H9 (cell line): ENCODE results near the gene PRKACB. TPM values are rescaled to one million over a fixed set of nuclear protein-coding genes. Genes with fewer than 3 reads are reported as not detected.

Source experiments
- DNase-seq: peaks from one replicate; pipeline ENCODE4 v3.0.0-alpha.2; 2017
- H2AFZ ChIP-seq: one replicate; pipeline ENCODE4 v1.6.1; 2013; ENCODE audit warnings: mild to moderate bottlenecking, low read length, control low read depth, moderate library complexity
- H2AK5ac ChIP-seq: 2 replicates; pipeline ENCODE4 v1.6.1; 2013; ENCODE audit warnings: low read length, control low read depth, mixed read lengths; ENCODE audit not compliant: insufficient read length
- H2BK120ac ChIP-seq: one replicate; pipeline ENCODE4 v1.6.1; 2013; ENCODE audit warnings: low read depth, mild to moderate bottlenecking, low read length, control low read depth, inconsistent platforms; ENCODE audit not compliant: poor library complexity, severe bottlenecking
- H2BK12ac ChIP-seq: 2 replicates; pipeline ENCODE4 v1.6.1; 2013; ENCODE audit warnings: low read length, control low read depth, mixed read lengths, low read depth; ENCODE audit not compliant: insufficient read length
- H2BK15ac ChIP-seq: 2 replicates; pipeline ENCODE4 v1.6.1; 2013; ENCODE audit warnings: low read depth, low read length, control low read depth
- H2BK20ac ChIP-seq: one replicate; pipeline ENCODE4 v1.6.1; 2013; ENCODE audit warnings: low read depth, mild to moderate bottlenecking, low read length, control low read depth, inconsistent platforms; ENCODE audit not compliant: poor library complexity, severe bottlenecking
- H2BK5ac ChIP-seq: 2 replicates; pipeline ENCODE4 v1.6.1; 2013; ENCODE audit warnings: low read length, control low read depth, mixed read lengths; ENCODE audit not compliant: insufficient read length
- H3K14ac ChIP-seq: 2 replicates; pipeline ENCODE4 v1.6.1; 2013; ENCODE audit warnings: low read length, control low read depth; ENCODE audit not compliant: insufficient read depth
- H3K18ac ChIP-seq: 2 replicates; pipeline ENCODE4 v1.6.1; 2013; ENCODE audit warnings: low read depth, mild to moderate bottlenecking, mixed read lengths, low read length, control low read depth; ENCODE audit not compliant: insufficient read length
- H3K23ac ChIP-seq: 2 replicates; pipeline ENCODE4 v1.6.1; 2013; ENCODE audit warnings: low read length, control low read depth, mixed read lengths, low read depth; ENCODE audit not compliant: insufficient read length
- H3K23me2 ChIP-seq: 2 replicates; pipeline ENCODE4 v1.6.1; 2013; ENCODE audit warnings: low read depth, mild to moderate bottlenecking, mixed read lengths, low read length, control low read depth; ENCODE audit not compliant: insufficient read length, poor library complexity, severe bottlenecking
- H3K27ac ChIP-seq: 2 replicates; pipeline ENCODE4 v1.5.1; 2013; ENCODE audit warnings: low read length, control low read depth, mixed read lengths, low read depth; ENCODE audit not compliant: insufficient read length
- H3K27me3 ChIP-seq: 2 replicates; pipeline ENCODE4 v1.6.1; 2013; ENCODE audit warnings: low read length, control low read depth, inconsistent platforms; ENCODE audit not compliant: insufficient read depth
- H3K4ac ChIP-seq: 2 replicates; pipeline ENCODE4 v1.6.1; 2013; ENCODE audit warnings: low read depth, mild to moderate bottlenecking, control low read depth, inconsistent platforms, low read length, moderate library complexity
- H3K4me1 ChIP-seq: 2 replicates; pipeline ENCODE4 v1.6.1; 2013; ENCODE audit warnings: low read length, control low read depth, inconsistent platforms; ENCODE audit not compliant: insufficient read depth
- H3K4me2 ChIP-seq: 2 replicates; pipeline ENCODE4 v1.6.1; 2013; ENCODE audit warnings: low read length, control low read depth, mixed read lengths; ENCODE audit not compliant: insufficient read length, insufficient read depth
- H3K56ac ChIP-seq: 2 replicates; pipeline ENCODE4 v1.6.1; 2013; ENCODE audit warnings: low read depth, mild to moderate bottlenecking, mixed read lengths, low read length, control low read depth; ENCODE audit not compliant: insufficient read length
- H3K79me1 ChIP-seq: 2 replicates; pipeline ENCODE4 v1.6.1; 2013; ENCODE audit warnings: low read depth, mild to moderate bottlenecking, moderate library complexity, low read length, control low read depth, inconsistent platforms; ENCODE audit not compliant: insufficient read depth, poor library complexity, severe bottlenecking
- H3K79me2 ChIP-seq: 2 replicates; pipeline ENCODE4 v1.6.1; 2013; ENCODE audit warnings: low read length, control low read depth, inconsistent platforms; ENCODE audit not compliant: insufficient read depth
- H3K9ac ChIP-seq: 2 replicates; pipeline ENCODE4 v1.6.1; 2013; ENCODE audit warnings: low read length, control low read depth, mixed read lengths; ENCODE audit not compliant: insufficient read length; ENCODE audit errors: extremely low read depth
- H3K9me3 ChIP-seq: one replicate; pipeline ENCODE4 v1.6.1; 2013; ENCODE audit warnings: low read depth, low read length, inconsistent platforms; ENCODE audit not compliant: control insufficient read depth
- H3T11ph ChIP-seq: one replicate; pipeline ENCODE4 v1.6.1; 2013; ENCODE audit warnings: mild to moderate bottlenecking, low read length, control low read depth, inconsistent platforms
- H4K20me1 ChIP-seq: one replicate; pipeline ENCODE4 v1.6.1; 2013; ENCODE audit not compliant: control insufficient read depth, insufficient read length, insufficient read depth
- H4K5ac ChIP-seq: 2 replicates; pipeline ENCODE4 v1.6.1; 2013; ENCODE audit warnings: low read depth, mild to moderate bottlenecking, mixed read lengths, low read length, control low read depth; ENCODE audit not compliant: insufficient read length
- H4K8ac ChIP-seq: replicated peaks from 2 replicates; pipeline ENCODE4 v1.6.1; 2013; ENCODE audit warnings: low read length, control low read depth, mixed read lengths, low read depth; ENCODE audit not compliant: insufficient read length
- H4K91ac ChIP-seq: 2 replicates; pipeline ENCODE4 v1.6.1; 2013; ENCODE audit warnings: low read depth, mild to moderate bottlenecking, moderate library complexity, mixed read lengths, low read length, control low read depth; ENCODE audit not compliant: insufficient read length
- H3K27ac Mint-ChIP-seq, 3 experiments: 2 replicates in 2 of 3; 3 replicates in 1 of 3; pipeline ENCODE4 v1.8.0; 2020 to 2021; ENCODE audit warnings: mixed read lengths in 3 of 3, mild to moderate bottlenecking in 1 of 3, moderate library complexity in 1 of 3
- H3K27me3 Mint-ChIP-seq: 2 replicates; pipeline ENCODE4 v1.8.0; 2021; ENCODE audit warnings: low read depth, mild to moderate bottlenecking, moderate library complexity, mixed read lengths
- H3K36me3 Mint-ChIP-seq, 3 experiments: 2 replicates in 2 of 3; 3 replicates in 1 of 3; pipeline ENCODE4 v1.8.0; 2020 to 2021; ENCODE audit warnings: low read depth in 3 of 3, mixed read lengths in 3 of 3; ENCODE audit not compliant: insufficient read depth in 1 of 3
- H3K4me1 Mint-ChIP-seq, 2 experiments: 2 replicates each; pipeline ENCODE4 v1.8.0; 2020; ENCODE audit warnings: mixed read lengths in 2 of 2
- H3K4me3 Mint-ChIP-seq, 2 experiments: 2 replicates in 1 of 2; 3 replicates in 1 of 2; pipeline ENCODE4 v1.8.0; 2020 to 2021; ENCODE audit warnings: mild to moderate bottlenecking in 2 of 2, mixed read lengths in 2 of 2, moderate library complexity in 1 of 2
- H3K9me3 Mint-ChIP-seq, 2 experiments: 2 replicates in 1 of 2; 3 replicates in 1 of 2; pipeline ENCODE4 v1.8.0; 2020; ENCODE audit warnings: mild to moderate bottlenecking in 2 of 2, mixed read lengths in 2 of 2, moderate library complexity in 1 of 2
- CTCF ChIP-seq: fragments of 200-600 bp; sonication (generic); conservative IDR thresholded peaks from 3 replicates; pipeline ENCODE4 v1.8.0; 2021; ENCODE audit warnings: antibody characterized with exemption, mild to moderate bottlenecking
- WGBS: extraction: QIAGEN DNeasy Blood & Tissue Kit; methylation state at CpG from one replicate; pipeline ENCODE4 v1.1.7; 2013; ENCODE audit warnings: missing lambda C conversion rate, low lambda C conversion rate, mixed read lengths; ENCODE audit not compliant: insufficient read length; ENCODE audit errors: extremely low coverage; 5-methylcytosine and 5-hydroxymethylcytosine counted together
- total RNA-seq: library from RNA; stranded (reverse); gene quantifications from 2 replicates; pipeline ENCODE4 v1.2.1, GENCODE V29; 2021

PRKACB gene
- total RNA-seq, 1 experiment from 2014 or later = 20.7 TPM

GRCh38 chr1:84133479-84133878 is 10.6 kb upstream of the PRKACB start:
- H4K20me1 ChIP-seq = no peaks in the 10 kb centered on the region
- no peak overlapping the region for H2BK5ac ChIP-seq
- no peak overlapping the region for H3K18ac ChIP-seq
- no peak overlapping the region for H4K5ac ChIP-seq
- no peak overlapping the region for H2AK5ac ChIP-seq
- no peak overlapping the region for H2BK15ac ChIP-seq
- H3K79me1 ChIP-seq = no peaks in the 10 kb centered on the region
- H2AFZ ChIP-seq = no peak overlapping the region
- no peak overlapping the region for H3K4me2 ChIP-seq
- H3K14ac ChIP-seq = no peak overlapping the region
- no peak overlapping the region for H2BK12ac ChIP-seq
- H3K79me2 ChIP-seq = no peaks in the 10 kb centered on the region
- no peak overlapping the region for H2BK120ac ChIP-seq
- H3K27ac Mint-ChIP-seq = no peak overlapping the region; a peak in 1 of 7 replicates
- H3K23ac ChIP-seq = no peak overlapping the region
- no peaks in the 10 kb centered on the region for H3K9me3 ChIP-seq
- no peak overlapping the region for H3K27ac ChIP-seq
- H4K8ac ChIP-seq = no peak overlapping the region
- peaks cover 4 to 8% (median 6%) of the 10 kb centered on the region in 3 experiments; a peak in 5 of 7 replicates for H3K36me3 Mint-ChIP-seq
- no peak overlapping the region for H3T11ph ChIP-seq
- H3K9me3 Mint-ChIP-seq = peaks cover 4 to 7% of the 10 kb centered on the region in 2 experiments; a peak in 4 of 5 replicates
- H2BK20ac ChIP-seq = no peak overlapping the region
- no peak overlapping the region for H3K9ac ChIP-seq
- TF ChIP-seq CTCF = no peak
- H4K91ac ChIP-seq = no peak overlapping the region
- DNase-seq = peak; percentile 40
- no peaks in the 10 kb centered on the region for H3K27me3 ChIP-seq
- no peak overlapping the region for H3K4ac ChIP-seq
- WGBS = no CpG with 5 or more reads among the region's 7 CpGs
- H3K4me1 Mint-ChIP-seq = no peaks in the 10 kb centered on the region
- H3K27me3 Mint-ChIP-seq = no peaks in the 10 kb centered on the region
- H3K23me2 ChIP-seq = no peaks in the 10 kb centered on the region
- no peaks in the 10 kb centered on the region for H3K4me1 ChIP-seq
- no peak overlapping the region for H3K4me3 Mint-ChIP-seq
- H3K56ac ChIP-seq = no peak overlapping the region
